Stimulated activated memory B cell treated with anti-CD40 and anti-IgM and Interleukin-4, amounts not matched to agents 10 μg/mL and 1 μg/mL and 100 μg/mL, for 72 hours (primary cell): Measurements from ENCODE around the gene EIF4E2.

Experiments used
- ATAC-seq: fragments of 150-1000 bp; cut with Tn5 transposase; 2 replicates; pipeline ENCODE4 v1.10.0; 2021
- H3K27ac Mint-ChIP-seq: one replicate; pipeline ENCODE4 v1.8.0; 2022; ENCODE audit warnings: mild to moderate bottlenecking, mixed read lengths
- H3K27me3 Mint-ChIP-seq: one replicate; pipeline ENCODE4 v1.8.0; 2022; ENCODE audit warnings: mixed read lengths
- H3K36me3 Mint-ChIP-seq: one replicate; pipeline ENCODE4 v1.8.0; 2022; ENCODE audit warnings: mixed read lengths
- H3K4me1 Mint-ChIP-seq: one replicate; pipeline ENCODE4 v1.8.0; 2022; ENCODE audit warnings: mixed read lengths
- H3K4me3 Mint-ChIP-seq: one replicate; pipeline ENCODE4 v1.8.0; 2022; ENCODE audit warnings: mild to moderate bottlenecking, moderate library complexity, mixed read lengths
- H3K9me3 Mint-ChIP-seq: one replicate; pipeline ENCODE4 v1.8.0; 2022; ENCODE audit warnings: mixed read lengths

Gene EIF4E2

DNA sequence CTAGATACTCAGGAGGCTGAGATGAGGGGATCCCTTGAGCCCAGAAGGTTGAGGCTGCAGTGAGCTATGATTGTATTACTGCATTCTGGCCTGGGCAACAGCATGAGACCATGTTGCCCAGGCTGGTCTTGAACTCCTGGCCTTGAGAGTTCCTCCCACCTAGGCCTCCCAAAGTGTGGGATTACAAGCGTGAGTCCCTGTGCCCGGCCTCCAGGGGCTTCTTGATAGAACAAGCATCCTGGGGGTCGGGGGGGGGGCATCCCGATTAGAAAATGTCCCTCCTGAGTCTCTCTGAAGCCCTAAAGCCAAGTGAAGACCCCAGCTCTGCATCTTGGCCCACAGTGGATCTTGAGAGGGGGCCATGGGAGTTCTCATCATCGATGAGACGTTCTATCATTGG, 60.6 kb downstream of the EIF4E2 start:
- Mint-ChIP-seq H3K4me3 (no peak overlapping the region), H3K27me3 (no peaks in the 10 kb centered on the region), H3K9me3 (peaks cover 3% of the 10 kb centered on the region), H3K27ac (no peak overlapping the region), H3K36me3 (no peaks in the 10 kb centered on the region), H3K4me1 (no peaks in the 10 kb centered on the region)
- ATAC-seq = no peak

DNA sequence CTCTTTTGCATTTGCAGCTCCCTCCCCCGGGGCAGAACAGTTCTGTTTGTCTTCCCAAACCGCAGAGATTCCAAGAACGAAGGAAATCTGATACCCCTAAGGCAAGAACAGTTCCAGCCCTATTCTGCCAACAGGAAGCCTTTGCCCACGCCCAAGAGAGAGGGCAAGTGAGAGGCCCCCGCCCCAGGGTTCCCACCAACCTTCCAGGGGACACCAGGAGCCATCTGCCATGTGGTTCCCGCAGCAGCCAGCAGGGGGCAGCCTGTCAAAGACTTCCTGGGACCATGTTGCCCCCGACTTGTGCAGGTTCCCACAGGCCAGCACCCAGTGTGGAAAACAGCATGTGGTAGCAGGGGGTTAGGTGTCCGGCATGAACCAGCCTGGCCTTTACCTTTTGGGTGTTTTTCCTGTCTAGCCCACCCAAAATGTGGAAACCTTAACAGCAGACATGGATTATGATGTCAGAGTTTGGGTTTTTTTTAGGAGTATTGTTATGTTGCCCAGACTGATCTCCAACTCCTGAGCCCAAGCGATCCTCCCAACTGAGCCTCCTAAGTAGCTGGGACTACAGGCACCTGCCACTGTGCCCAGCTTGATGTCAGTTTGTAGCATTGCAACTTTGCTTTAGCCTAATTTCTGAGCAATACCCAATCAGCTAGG, 61.2 kb downstream of the EIF4E2 start:
- no peaks in the 10 kb centered on the region for H3K4me1 Mint-ChIP-seq
- no peak overlapping the region for H3K27ac Mint-ChIP-seq
- no peak for ATAC-seq
- no peaks in the 10 kb centered on the region for H3K27me3 Mint-ChIP-seq
- H3K36me3 Mint-ChIP-seq = no peaks in the 10 kb centered on the region
- no peak overlapping the region for H3K4me3 Mint-ChIP-seq
- H3K9me3 Mint-ChIP-seq = peaks cover 3% of the 10 kb centered on the region

DNA sequence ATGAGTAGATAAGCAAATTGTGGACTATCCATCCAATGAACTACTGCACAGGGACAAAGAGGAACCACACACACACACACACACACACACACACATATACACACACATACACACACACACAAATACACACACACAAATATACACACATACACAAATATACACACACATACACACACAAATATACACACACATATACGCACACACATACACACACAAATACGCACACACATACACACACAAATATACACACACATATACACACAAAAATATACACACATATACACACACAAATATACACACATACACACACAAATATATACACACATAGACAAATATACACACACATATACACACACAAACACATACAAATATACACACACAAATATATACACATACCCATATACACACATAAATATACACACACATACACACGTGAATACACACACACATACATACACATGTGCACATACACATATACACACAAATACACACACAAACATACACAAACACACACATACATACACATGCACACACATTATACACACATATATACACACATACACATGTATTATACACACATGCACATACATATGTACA, 63.1 kb downstream of the EIF4E2 start:
- H3K9me3 Mint-ChIP-seq = peaks cover 3% of the 10 kb centered on the region
- H3K36me3 Mint-ChIP-seq = no peaks in the 10 kb centered on the region
- no peaks in the 10 kb centered on the region for H3K4me1 Mint-ChIP-seq
- H3K4me3 Mint-ChIP-seq = no peak overlapping the region
- no peak for ATAC-seq
- H3K27me3 Mint-ChIP-seq = no peaks in the 10 kb centered on the region
- no peak overlapping the region for H3K27ac Mint-ChIP-seq

DNA sequence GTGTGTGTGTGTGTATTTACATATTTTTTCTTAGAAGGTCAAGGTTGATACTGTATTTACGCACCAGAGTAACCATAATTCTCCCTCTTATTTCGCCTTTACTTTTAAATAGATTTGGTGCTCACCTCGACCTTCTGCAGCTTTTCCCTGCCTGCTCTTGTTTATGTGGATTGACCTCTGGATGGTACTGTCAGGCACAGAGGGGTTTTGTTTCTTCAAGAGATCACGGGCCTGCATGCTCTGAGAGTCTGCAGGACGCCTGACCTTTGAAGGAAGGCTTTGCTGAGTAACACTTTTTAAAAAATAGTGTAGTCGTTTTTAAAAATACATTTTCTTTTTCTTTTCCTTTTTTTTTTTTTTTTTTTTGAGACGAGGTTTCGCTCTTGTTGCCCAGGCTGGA, 64.8 kb downstream of the EIF4E2 start:
- no peaks in the 10 kb centered on the region for H3K36me3 Mint-ChIP-seq
- H3K9me3 Mint-ChIP-seq = peaks cover 3% of the 10 kb centered on the region
- H3K4me1 Mint-ChIP-seq = no peaks in the 10 kb centered on the region
- no peak for ATAC-seq
- H3K27ac Mint-ChIP-seq = no peak overlapping the region
- H3K4me3 Mint-ChIP-seq = no peak overlapping the region
- peaks cover 4% of the 10 kb centered on the region for H3K27me3 Mint-ChIP-seq
